ENCODE measurements around the gene SIRT2. TPM values are rescaled to one million over a fixed set of nuclear protein-coding genes. Genes with fewer than 3 reads are reported as not detected.
"Not testable (repeated sequence)": the region's sequence is repeated elsewhere in the genome, so short reads cannot be mapped to it uniquely, and the experiment has no call there.

The SIRT2 gene
- total and polyA plus RNA-seq, 2 experiments from 2014 or later, result 41.3 to 64.4 TPM

DNA sequence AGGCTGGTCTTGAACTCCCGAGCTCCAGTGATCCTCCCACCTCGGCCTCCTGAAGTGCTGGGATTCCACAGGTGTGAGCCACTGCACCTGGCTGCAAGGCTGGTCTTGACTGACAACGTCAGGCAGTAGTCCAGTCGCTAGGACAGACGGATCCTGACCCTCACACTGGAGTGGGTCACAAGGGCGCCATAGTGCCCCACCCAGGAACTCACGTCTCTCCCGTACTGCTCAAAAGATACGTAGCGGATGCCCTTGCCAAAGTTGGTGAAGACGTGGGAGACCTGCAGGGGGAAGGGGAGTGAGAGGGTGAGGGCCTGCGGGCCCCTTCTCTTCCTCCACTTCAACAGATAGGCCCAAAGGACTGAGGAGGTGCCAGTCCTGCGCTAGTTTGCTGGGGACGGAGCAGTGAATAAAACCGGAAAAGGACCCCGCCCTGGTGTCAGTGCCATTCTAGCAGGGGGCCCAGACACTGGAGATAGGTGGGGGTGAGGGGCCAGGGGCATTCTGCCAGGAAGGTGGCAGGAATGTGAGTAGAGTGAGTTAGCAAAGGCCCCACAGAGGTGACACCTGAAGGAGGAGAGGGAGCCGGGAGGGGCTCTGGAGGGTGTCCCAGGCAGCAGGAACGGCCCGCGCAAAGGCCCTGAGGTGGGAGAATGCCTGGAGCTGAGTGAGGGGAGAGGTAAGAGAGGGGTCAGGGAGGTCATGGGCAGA lies 43.2 kb upstream of the SIRT2 start:
- in situ Hi-C loops (cut with MboI), result no loop called here
- no peak overlapping the region for H3K27ac ChIP-seq
- no peak overlapping the region for H3K9ac ChIP-seq
- no peak for TF ChIP-seq EZH2phosphoT487 (IDR thresholded peaks at IDR 0.05; ENCODE audit: insufficient read depth, low read depth)
- TF ChIP-seq EZH2 (IDR thresholded peaks at IDR 0.05; ENCODE audit: insufficient read depth, poor library complexity, severe bottlenecking), result no peak
- H3K36me3 ChIP-seq (ENCODE audit: low read depth), result peaks cover 6% of the 10 kb centered on the region; the same call in 1 of the 2 replicates
- no peak for DNase-seq
- no peaks in the 10 kb centered on the region for H3K4me1 ChIP-seq (ENCODE audit: insufficient read depth)
- H3K9me3 ChIP-seq (ENCODE audit: low read depth), result no peaks in the 10 kb centered on the region
- no peaks in the 10 kb centered on the region for H3K9me2 ChIP-seq (ENCODE audit: insufficient read depth)
- H3K27me3 ChIP-seq (replicated peaks; ENCODE audit: insufficient read depth), result no peaks in the 10 kb centered on the region
- H3K4me3 ChIP-seq, result no peak overlapping the region
- H2AFZ ChIP-seq, result no peak overlapping the region
- H4K20me1 ChIP-seq (ENCODE audit: insufficient read depth), result no peaks in the 10 kb centered on the region
- 84 to 87% methylated on average over 20 of the region's 20 CpGs for WGBS, 2 experiments (ENCODE audit: low coverage in 1 of 2, low lambda C conversion rate in 2 of 2, missing lambda C conversion rate in 2 of 2)
- H3K4me2 ChIP-seq (ENCODE audit: unreplicated experiment), result no peak overlapping the region
- H3F3A ChIP-seq (ENCODE audit: insufficient read depth), result no peaks in the 10 kb centered on the region
- no peaks in the 10 kb centered on the region for H3K79me2 ChIP-seq (ENCODE audit: insufficient read depth)

GRCh38 chr19:38941979-38942378 lies 42.6 kb upstream of the SIRT2 start:
- no peaks in the 10 kb centered on the region for H3K9me2 ChIP-seq (ENCODE audit: insufficient read depth)
- H3K4me2 ChIP-seq (ENCODE audit: unreplicated experiment), result no peak overlapping the region
- in situ Hi-C loops (cut with MboI), result no loop called here
- H3K4me3 ChIP-seq, result no peak overlapping the region
- H4K20me1 ChIP-seq (ENCODE audit: insufficient read depth), result no peaks in the 10 kb centered on the region
- H3K27ac ChIP-seq, result no peak overlapping the region
- H3F3A ChIP-seq (ENCODE audit: insufficient read depth), result no peaks in the 10 kb centered on the region
- H3K4me1 ChIP-seq (ENCODE audit: insufficient read depth), result no peaks in the 10 kb centered on the region
- DNase-seq, result no peak
- TF ChIP-seq EZH2phosphoT487 (IDR thresholded peaks at IDR 0.05; ENCODE audit: insufficient read depth, low read depth) (no peak), EZH2 (IDR thresholded peaks at IDR 0.05; ENCODE audit: insufficient read depth, poor library complexity, severe bottlenecking) (no peak)
- no peaks in the 10 kb centered on the region for H3K9me3 ChIP-seq (ENCODE audit: low read depth)
- no peaks in the 10 kb centered on the region for H3K27me3 ChIP-seq (replicated peaks; ENCODE audit: insufficient read depth)
- WGBS, 2 experiments (ENCODE audit: low coverage in 1 of 2, low lambda C conversion rate in 2 of 2, missing lambda C conversion rate in 2 of 2), result 95% methylated on average over 2 of the region's 2 CpGs
- H2AFZ ChIP-seq, result no peak overlapping the region
- H3K36me3 ChIP-seq (ENCODE audit: low read depth), result peaks cover 6% of the 10 kb centered on the region; the same call in 1 of the 2 replicates
- no peaks in the 10 kb centered on the region for H3K79me2 ChIP-seq (ENCODE audit: insufficient read depth)
- no peak overlapping the region for H3K9ac ChIP-seq

DNA sequence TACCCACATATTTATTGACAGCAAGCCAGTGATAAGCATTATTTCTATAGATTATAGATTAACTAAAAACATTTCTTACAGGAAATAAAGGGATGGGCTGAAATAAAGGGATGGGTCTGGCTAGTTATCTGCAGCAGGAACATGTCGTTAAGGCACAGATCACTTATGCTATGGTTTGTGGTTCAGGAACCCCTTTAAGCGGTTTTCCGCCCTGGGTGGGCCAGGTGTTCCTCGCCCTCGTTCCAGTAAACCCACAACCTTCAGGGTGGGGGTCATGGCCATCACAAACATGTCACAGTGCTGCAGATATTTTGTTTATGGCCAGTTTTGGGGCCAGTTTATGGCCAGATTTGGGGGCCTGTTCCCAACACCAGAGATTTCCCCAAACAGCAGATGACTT lies 42.0 kb upstream of the SIRT2 start:
- H3K9me2 ChIP-seq (ENCODE audit: insufficient read depth); H3K27me3 ChIP-seq (replicated peaks; ENCODE audit: insufficient read depth); H3K27ac ChIP-seq; H4K20me1 ChIP-seq (ENCODE audit: insufficient read depth); H3K9me3 ChIP-seq (ENCODE audit: low read depth); H3K9ac ChIP-seq; DNase-seq; H3K4me3 ChIP-seq; in situ Hi-C loops (cut with MboI); H3K79me2 ChIP-seq (ENCODE audit: insufficient read depth); H3K36me3 ChIP-seq (ENCODE audit: low read depth); H2AFZ ChIP-seq; H3K4me1 ChIP-seq (ENCODE audit: insufficient read depth); H3F3A ChIP-seq (ENCODE audit: insufficient read depth); H3K4me2 ChIP-seq (ENCODE audit: unreplicated experiment): not testable (repeated sequence)
- WGBS, 2 experiments (ENCODE audit: low coverage in 1 of 2, low lambda C conversion rate in 2 of 2, missing lambda C conversion rate in 2 of 2), result 92 to 96% methylated on average over 5 of the region's 5 CpGs

GRCh38 chr19:38939957-38940356 lies 40.5 kb upstream of the SIRT2 start:
- H3K4me1 ChIP-seq (ENCODE audit: insufficient read depth), result no peaks in the 10 kb centered on the region
- H4K20me1 ChIP-seq (ENCODE audit: insufficient read depth), result no peaks in the 10 kb centered on the region
- no peaks in the 10 kb centered on the region for H3K9me3 ChIP-seq (ENCODE audit: low read depth)
- H3K9ac ChIP-seq, result no peak overlapping the region
- in situ Hi-C loops (cut with MboI), result no loop called here
- H3K36me3 ChIP-seq (ENCODE audit: low read depth), result peaks cover 5% of the 10 kb centered on the region; the same call in 1 of the 2 replicates
- no peaks in the 10 kb centered on the region for H3F3A ChIP-seq (ENCODE audit: insufficient read depth)
- H3K27ac ChIP-seq, result no peak overlapping the region
- 64 to 69% methylated on average over 5 of the region's 5 CpGs for WGBS, 2 experiments (ENCODE audit: low coverage in 1 of 2, low lambda C conversion rate in 2 of 2, missing lambda C conversion rate in 2 of 2)
- no peak overlapping the region for H3K4me2 ChIP-seq (ENCODE audit: unreplicated experiment)
- no peaks in the 10 kb centered on the region for H3K79me2 ChIP-seq (ENCODE audit: insufficient read depth)
- DNase-seq, result no peak
- no peaks in the 10 kb centered on the region for H3K9me2 ChIP-seq (ENCODE audit: insufficient read depth)
- no peak overlapping the region for H3K4me3 ChIP-seq
- TF ChIP-seq EZH2phosphoT487 (IDR thresholded peaks at IDR 0.05; ENCODE audit: insufficient read depth, low read depth) (no peak), EZH2 (IDR thresholded peaks at IDR 0.05; ENCODE audit: insufficient read depth, poor library complexity, severe bottlenecking) (no peak)
- H3K27me3 ChIP-seq (replicated peaks; ENCODE audit: insufficient read depth), result no peaks in the 10 kb centered on the region
- H2AFZ ChIP-seq, result no peak overlapping the region

GRCh38 chr19:38933544-38933943 lies 34.1 kb upstream of the SIRT2 start:
- 92 to 97% methylated on average over 4 of the region's 4 CpGs for WGBS, 2 experiments (ENCODE audit: low coverage in 1 of 2, low lambda C conversion rate in 2 of 2, missing lambda C conversion rate in 2 of 2)
- Histone ChIP-seq H3K79me2 (ENCODE audit: insufficient read depth) (peaks cover 45% of the 10 kb centered on the region), H3K9ac (no peak overlapping the region), H3K4me2 (ENCODE audit: unreplicated experiment) (no peak overlapping the region), H3K27ac (no peak overlapping the region), H3F3A (ENCODE audit: insufficient read depth) (no peaks in the 10 kb centered on the region), H3K9me3 (ENCODE audit: low read depth) (no peaks in the 10 kb centered on the region), H3K4me1 (ENCODE audit: insufficient read depth) (peaks cover 12% of the 10 kb centered on the region; the same call in 1 of the 2 replicates), H3K9me2 (ENCODE audit: insufficient read depth) (no peaks in the 10 kb centered on the region), H3K4me3 (no peak overlapping the region), H3K36me3 (ENCODE audit: low read depth) (no peaks in the 10 kb centered on the region), H4K20me1 (ENCODE audit: insufficient read depth) (no peaks in the 10 kb centered on the region), H3K27me3 (replicated peaks; ENCODE audit: insufficient read depth) (no peaks in the 10 kb centered on the region), H2AFZ (no peak overlapping the region)
- in situ Hi-C loops (cut with MboI), result no loop called here
- TF ChIP-seq EZH2phosphoT487 (IDR thresholded peaks at IDR 0.05; ENCODE audit: insufficient read depth, low read depth), result no peak
- no peak for TF ChIP-seq EZH2 (IDR thresholded peaks at IDR 0.05; ENCODE audit: insufficient read depth, poor library complexity, severe bottlenecking)
- DNase-seq, result no peak

All from GM23248 (cell line).